ENCODE results near the gene SLITRK6.
"Not testable (repeated sequence)": the region's sequence is repeated elsewhere in the genome, so short reads cannot be mapped to it uniquely, and the experiment has no call there.

Gene SLITRK6

DNA sequence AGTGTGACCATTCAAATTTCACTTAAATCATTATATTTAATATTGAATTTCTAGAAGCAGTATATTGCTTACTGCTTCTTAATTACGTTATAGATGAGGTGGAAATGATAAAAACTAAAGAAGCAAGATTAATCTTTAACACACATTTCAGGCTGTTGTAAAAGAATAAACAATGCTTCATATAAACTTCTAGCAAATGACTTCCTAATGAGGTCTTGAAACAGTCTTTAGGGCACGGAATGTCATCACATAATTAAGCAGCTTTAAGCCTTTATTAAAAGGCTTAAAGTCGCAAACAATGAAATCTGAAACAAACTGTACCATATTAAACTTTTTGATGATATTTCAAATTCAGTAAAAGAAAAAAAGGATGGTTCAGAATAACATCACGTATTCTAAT, 1.9 kb downstream of the SLITRK6 start:
- peak overlapping the region; percentile 95 for H3K27ac ChIP-seq
- TF ChIP-seq, protein P1, sequence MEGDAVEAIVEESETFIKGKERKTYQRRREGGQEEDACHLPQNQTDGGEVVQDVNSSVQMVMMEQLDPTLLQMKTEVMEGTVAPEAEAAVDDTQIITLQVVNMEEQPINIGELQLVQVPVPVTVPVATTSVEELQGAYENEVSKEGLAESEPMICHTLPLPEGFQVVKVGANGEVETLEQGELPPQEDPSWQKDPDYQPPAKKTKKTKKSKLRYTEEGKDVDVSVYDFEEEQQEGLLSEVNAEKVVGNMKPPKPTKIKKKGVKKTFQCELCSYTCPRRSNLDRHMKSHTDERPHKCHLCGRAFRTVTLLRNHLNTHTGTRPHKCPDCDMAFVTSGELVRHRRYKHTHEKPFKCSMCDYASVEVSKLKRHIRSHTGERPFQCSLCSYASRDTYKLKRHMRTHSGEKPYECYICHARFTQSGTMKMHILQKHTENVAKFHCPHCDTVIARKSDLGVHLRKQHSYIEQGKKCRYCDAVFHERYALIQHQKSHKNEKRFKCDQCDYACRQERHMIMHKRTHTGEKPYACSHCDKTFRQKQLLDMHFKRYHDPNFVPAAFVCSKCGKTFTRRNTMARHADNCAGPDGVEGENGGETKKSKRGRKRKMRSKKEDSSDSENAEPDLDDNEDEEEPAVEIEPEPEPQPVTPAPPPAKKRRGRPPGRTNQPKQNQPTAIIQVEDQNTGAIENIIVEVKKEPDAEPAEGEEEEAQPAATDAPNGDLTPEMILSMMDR (IDR thresholded peaks at IDR 0.05) = no peak
- TF ChIP-seq ZFX (IDR thresholded peaks at IDR 0.05; ENCODE audit: borderline replicate concordance) = no peak

DNA sequence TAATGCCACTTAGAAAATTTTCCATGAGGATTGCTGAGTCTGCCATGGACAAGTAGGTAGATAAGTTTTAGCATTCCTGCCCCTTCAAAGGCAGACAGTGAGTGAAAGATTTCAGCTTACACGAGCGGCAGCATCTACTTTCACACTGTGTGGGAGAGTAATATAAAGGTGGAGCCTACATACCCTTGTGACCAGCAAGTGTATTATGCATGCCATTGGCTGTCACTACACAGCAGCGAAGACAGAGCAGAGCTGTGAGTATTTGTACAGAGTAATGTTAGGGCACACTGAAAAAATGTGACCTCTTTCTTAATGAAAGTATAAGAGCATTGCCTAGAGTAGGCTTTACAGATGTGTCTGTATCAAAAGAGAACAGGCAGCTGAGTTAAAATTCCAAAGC, 14.0 kb downstream of the SLITRK6 start:
- H3K27ac ChIP-seq = no peak overlapping the region
- TF ChIP-seq, protein P1 (IDR thresholded peaks at IDR 0.05) = no peak
- no peak for TF ChIP-seq ZFX (IDR thresholded peaks at IDR 0.05; ENCODE audit: borderline replicate concordance)

DNA sequence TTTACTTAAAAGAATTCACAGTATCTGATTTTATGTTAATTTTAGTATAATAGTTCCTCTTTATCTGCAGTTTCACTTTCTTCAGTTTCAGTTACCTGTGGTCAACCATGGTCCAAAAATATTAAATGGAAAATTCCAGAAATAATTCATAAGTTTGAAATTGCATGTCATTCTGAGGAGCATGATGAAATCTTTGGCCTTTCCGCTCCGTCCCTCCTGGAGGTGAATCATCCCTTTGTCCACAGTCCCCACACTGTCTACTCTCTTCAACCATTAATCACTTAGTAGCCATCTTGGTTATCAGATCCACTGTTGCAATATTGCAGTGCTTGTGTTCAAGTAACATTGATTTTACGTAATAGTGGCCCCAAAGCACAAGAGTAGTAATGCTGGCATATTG, 26.9 kb downstream of the SLITRK6 start:
- TF ChIP-seq, protein P1 (IDR thresholded peaks at IDR 0.05) = no peak
- TF ChIP-seq ZFX (IDR thresholded peaks at IDR 0.05; ENCODE audit: borderline replicate concordance) = no peak
- H3K27ac ChIP-seq = no peak overlapping the region

DNA sequence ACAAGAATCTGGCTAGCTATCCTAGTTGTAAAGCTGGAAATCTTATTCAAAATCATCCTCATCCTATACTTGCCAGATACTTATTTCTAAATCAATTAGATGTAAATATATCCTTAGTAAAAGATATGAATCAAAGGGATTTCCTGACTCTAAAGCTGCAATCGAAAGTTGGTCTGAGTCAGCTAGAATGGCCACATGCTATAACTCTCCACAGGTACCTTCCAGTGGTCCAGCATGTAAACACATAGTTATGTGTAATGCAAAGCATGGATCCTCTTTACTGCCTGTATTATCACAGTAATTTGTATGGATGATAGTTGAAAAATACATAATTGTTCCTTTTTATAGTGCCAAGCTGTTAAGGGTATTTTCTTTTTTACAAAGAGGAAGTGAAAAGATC, 27.4 kb downstream of the SLITRK6 start:
- H3K27ac ChIP-seq = no peak overlapping the region
- TF ChIP-seq, protein P1 (IDR thresholded peaks at IDR 0.05) = no peak
- TF ChIP-seq ZFX (IDR thresholded peaks at IDR 0.05; ENCODE audit: borderline replicate concordance) = no peak

DNA sequence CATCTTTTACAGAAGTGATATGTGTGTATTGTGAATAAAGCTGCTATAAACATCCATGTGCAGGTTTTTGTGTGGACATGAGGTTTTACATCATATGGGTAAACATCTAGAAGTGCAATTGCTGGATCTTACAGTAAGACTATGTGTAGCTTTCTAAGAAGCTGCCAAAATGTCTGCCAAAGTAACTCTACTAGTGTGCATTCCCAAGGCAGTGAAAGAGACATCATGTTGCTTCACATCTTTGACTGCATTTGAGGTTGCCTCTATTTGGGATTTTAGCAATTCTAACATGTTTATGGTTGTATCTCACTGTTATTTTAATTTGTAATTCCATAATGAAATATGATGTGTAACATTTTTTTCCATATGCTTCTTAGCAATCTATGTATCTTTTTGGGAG, 30.3 kb downstream of the SLITRK6 start:
- TF ChIP-seq ZFX (IDR thresholded peaks at IDR 0.05; ENCODE audit: borderline replicate concordance) = no peak
- TF ChIP-seq, protein P1 (IDR thresholded peaks at IDR 0.05) = no peak
- no peak overlapping the region for H3K27ac ChIP-seq

DNA sequence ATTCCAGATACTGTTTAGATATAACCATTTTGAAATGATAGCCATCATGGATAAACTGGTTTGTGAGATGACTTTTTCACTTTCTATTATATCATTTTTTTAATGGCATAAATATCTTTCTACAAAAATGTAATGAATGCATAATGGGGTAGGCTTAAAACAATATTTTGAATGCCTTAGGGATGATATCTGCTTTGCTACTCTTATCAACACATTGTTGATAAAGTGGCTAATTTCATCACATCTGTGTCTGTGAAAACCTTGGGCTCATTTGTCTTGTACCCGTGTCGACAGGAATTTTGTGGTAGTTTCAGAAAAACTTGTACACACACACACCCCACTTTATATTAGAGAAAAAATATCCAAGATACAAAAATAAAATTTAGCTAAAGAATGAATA, 44.1 kb downstream of the SLITRK6 start:
- TF ChIP-seq ZFX (IDR thresholded peaks at IDR 0.05; ENCODE audit: borderline replicate concordance) = no peak
- TF ChIP-seq, protein P1 (IDR thresholded peaks at IDR 0.05) = no peak
- H3K27ac ChIP-seq = no peak overlapping the region

DNA sequence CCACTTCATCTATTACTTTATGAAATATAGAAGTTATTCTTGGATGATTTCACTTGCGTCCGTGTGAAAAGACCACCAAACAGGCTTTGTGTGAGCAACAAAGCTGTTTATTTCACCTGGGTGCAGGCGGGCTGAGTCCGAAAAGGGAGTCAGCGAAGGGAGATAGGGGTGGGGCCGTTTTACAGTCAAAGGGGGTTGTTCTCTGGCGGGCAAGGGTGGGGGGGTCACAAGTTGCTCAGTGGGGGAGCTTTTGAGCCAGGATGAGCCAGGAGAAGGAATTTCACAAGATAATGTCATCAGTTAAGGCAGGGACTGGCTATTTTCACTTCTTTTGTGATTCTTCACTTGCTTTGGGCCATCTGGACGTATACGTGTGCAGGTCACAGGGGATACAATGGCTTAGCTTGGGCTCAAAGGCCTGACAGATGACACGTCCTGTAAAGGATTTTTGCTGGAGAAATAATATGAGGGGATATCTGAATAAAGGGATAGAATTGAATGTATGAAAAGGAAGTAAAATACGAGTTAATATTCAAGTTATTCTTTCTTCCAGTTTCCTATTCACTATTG, 55.9 kb downstream of the SLITRK6 start:
- H3K27ac ChIP-seq = not testable (repeated sequence)
